Measurements from ENCODE around the gene NKD2. TPM values are rescaled to one million over a fixed set of nuclear protein-coding genes. Genes with fewer than 3 reads are reported as not detected.

NKD2 gene
- polyA plus RNA-seq, 2 of the 4 experiments (the other 2 are of a cell fraction): 1.2 to 4.2 TPM

GRCh38 chr5:1079486-1079885 lies 70.9 kb downstream of the NKD2 start:
- TF ChIP-seq HDAC2 (IDR thresholded peaks at IDR 0.05) (no peak), POLR2A (IDR thresholded peaks at IDR 0.05; ENCODE audit: low read length) (no peak), PHF8 (IDR thresholded peaks at IDR 0.05; ENCODE audit: borderline replicate concordance, low read depth) (no peak), EHF (CRISPR knock-in tag; IDR thresholded peaks at IDR 0.05) (no peak), FOSL2 (IDR thresholded peaks at IDR 0.05) (no peak), FOSL2 (CRISPR knock-in tag; IDR thresholded peaks at IDR 0.05) (no peak), MYC (IDR thresholded peaks at IDR 0.05; ENCODE audit: borderline replicate concordance, low read length) (no peak), CEBPB (IDR thresholded peaks at IDR 0.05) (no peak), EP300 (IDR thresholded peaks at IDR 0.05) (no peak)
- Histone ChIP-seq H3K27ac (no peak overlapping the region), H3K4me3 (no peak overlapping the region), H3K9me3 (no peaks in the 10 kb centered on the region), H3K4me2 (no peak overlapping the region), H3K4me1 (no peaks in the 10 kb centered on the region)
- DNase-seq (ENCODE audit: low read depth in 1 of 2, low spot score in 1 of 2): no peak
- FAIRE-seq: no peak
- no peak for ATAC-seq
- ChIA-PET CTCF (no interaction called here), POLR2A (no interaction called here)
- 96% methylated on average over 18 of the region's 18 CpGs for WGBS (ENCODE audit: missing lambda C conversion rate)

- Histone ChIP-seq H3K4me3 (no peak overlapping the region), H3K4me2 (no peak overlapping the region), H3K4me1 (no peaks in the 10 kb centered on the region), H3K27ac (no peak overlapping the region), H3K9me3 (no peaks in the 10 kb centered on the region)
- ChIA-PET CTCF (no interaction called here), POLR2A (no interaction called here)
- no peak for FAIRE-seq
- no peak for ATAC-seq
- WGBS (ENCODE audit: missing lambda C conversion rate): 92% methylated on average over 10 of the region's 35 CpGs
- DNase-seq (ENCODE audit: low read depth in 1 of 2, low spot score in 1 of 2): no peak
- TF ChIP-seq MYC (IDR thresholded peaks at IDR 0.05; ENCODE audit: borderline replicate concordance, low read length): no peak
- no peak for TF ChIP-seq ZFP36 (IDR thresholded peaks at IDR 0.05; ENCODE audit: borderline replicate concordance, partially characterized antibody)
- TF ChIP-seq KDM1A (IDR thresholded peaks at IDR 0.05; ENCODE audit: low read depth): no peak
- TF ChIP-seq CHD2 (IDR thresholded peaks at IDR 0.05; ENCODE audit: low read length, partially characterized antibody): no peak
- no peak for TF ChIP-seq REST (IDR thresholded peaks at IDR 0.05)
- TF ChIP-seq NFE2L2 (conservative IDR thresholded peaks at IDR 0.05; ENCODE audit: low read length): no peak
Measured at GRCh38 chr5:1079961-1080360, 71.4 kb downstream of the NKD2 start.

GRCh38 chr5:1080432-1080831 lies 71.8 kb downstream of the NKD2 start:
- CTCF ChIA-PET: no interaction called here
- ATAC-seq (peak in 1 of 2 experiments; percentile 9; a peak in 1 of 6 replicates), DNase-seq (ENCODE audit: low read depth in 1 of 2, low spot score in 1 of 2) (no peak), FAIRE-seq (no peak)
- 88% methylated on average over 18 of the region's 18 CpGs for WGBS (ENCODE audit: missing lambda C conversion rate)
- Histone ChIP-seq H3K4me1 (no peaks in the 10 kb centered on the region), H3K27ac (no peak overlapping the region), H3K4me3 (no peak overlapping the region), H3K4me2 (no peak overlapping the region), H3K9me3 (no peaks in the 10 kb centered on the region)
- POLR2A ChIA-PET: no interaction called here
- TF ChIP-seq EP300 (IDR thresholded peaks at IDR 0.05) (no peak), JUN (IDR thresholded peaks at IDR 0.05) (no peak), TP53 (CRISPR knock-in tag; IDR thresholded peaks at IDR 0.05) (no peak), ZNF302 (CRISPR knock-in tag; IDR thresholded peaks at IDR 0.05) (no peak), RAD21 (conservative IDR thresholded peaks at IDR 0.05 in 1 of 2, IDR thresholded peaks at IDR 0.05 in 1 of 2) (no peak), E2F6 (IDR thresholded peaks at IDR 0.05; ENCODE audit: borderline replicate concordance, low read depth) (no peak), HOXB13 (CRISPR knock-in tag; IDR thresholded peaks at IDR 0.05; ENCODE audit: low read depth) (no peak), RFX5 (IDR thresholded peaks at IDR 0.05) (no peak), JUNB (IDR thresholded peaks at IDR 0.05) (no peak), BCL3 (IDR thresholded peaks at IDR 0.05) (no peak), FOSB (CRISPR knock-in tag; IDR thresholded peaks at IDR 0.05) (no peak)

All from A549 (cell line).